AG04450 (cell line): ENCODE results near the gene TBPL2. TPM values are rescaled to one million over a fixed set of nuclear protein-coding genes. Genes with fewer than 3 reads are reported as not detected.

Experiments
- CTCF ChIA-PET: fragments of 300-600, 350-600 bp; formaldehyde crosslinking; extraction: SDS; loops from one replicate; lab custom pipeline; 2022; ENCODE audit warnings: antibody characterized with exemption, inconsistent platforms; lab: Charles Lee
- POLR2A ChIA-PET: fragments of 350-600 bp; formaldehyde crosslinking; extraction: SDS; loops from one replicate; lab custom pipeline; 2021; ENCODE audit warnings: antibody characterized with exemption, inconsistent platforms; lab: Yijun Ruan, JAX
- DNase-seq: peaks from one replicate; pipeline ENCODE4 v3.0.0-alpha.2; 2011; ENCODE audit warnings: low read depth, low spot score
- H3K27ac ChIP-seq: one replicate; pipeline ENCODE4 v1.5.1; 2012; ENCODE audit warnings: low read depth, low read length, control low read depth
- H3K27me3 ChIP-seq: one replicate; pipeline ENCODE4 v1.6.0; 2012; ENCODE audit warnings: low read length; ENCODE audit not compliant: control insufficient read depth, insufficient read depth
- H3K4me3 ChIP-seq: 2 replicates; pipeline ENCODE4 v1.5.1; 2011; ENCODE audit warnings: mild to moderate bottlenecking, low read depth, low read length, control low read depth
- H3K9me3 ChIP-seq: 2 replicates; pipeline ENCODE4 v1.5.1; 2012; ENCODE audit warnings: low read length; ENCODE audit not compliant: control insufficient read depth, insufficient read depth
- CTCF ChIP-seq: IDR thresholded peaks from 2 replicates; pipeline ENCODE4 v1.5.1; 2011; ENCODE audit warnings: low read depth, low read length, control low read depth, inconsistent platforms
- polyA plus RNA-seq: library from polyadenylated mRNA; depleted of rRNA; stranded (reverse); fragments of >200 nt; gene quantifications from 2 replicates; pipeline ENCODE4 v1.2.3, GENCODE V29; 2011

The TBPL2 gene
- polyA plus RNA-seq, 1 experiment: not detected

GRCh38 chr14:55450124-55450523 lies 9.7 kb upstream of the TBPL2 start:
- no peak for DNase-seq
- ChIA-PET CTCF (interaction anchor here (1.2 kb wide), 1 partner anchor 1037 kb away, joined by 3 read pairs; no protein-coding TSS in a partner anchor), POLR2A (no interaction called here)
- no peak overlapping the region for H3K4me3 ChIP-seq
- no peak overlapping the region for H3K27ac ChIP-seq
- TF ChIP-seq CTCF: no peak
- H3K27me3 ChIP-seq: no peaks in the 10 kb centered on the region
- no peaks in the 10 kb centered on the region for H3K9me3 ChIP-seq

DNA sequence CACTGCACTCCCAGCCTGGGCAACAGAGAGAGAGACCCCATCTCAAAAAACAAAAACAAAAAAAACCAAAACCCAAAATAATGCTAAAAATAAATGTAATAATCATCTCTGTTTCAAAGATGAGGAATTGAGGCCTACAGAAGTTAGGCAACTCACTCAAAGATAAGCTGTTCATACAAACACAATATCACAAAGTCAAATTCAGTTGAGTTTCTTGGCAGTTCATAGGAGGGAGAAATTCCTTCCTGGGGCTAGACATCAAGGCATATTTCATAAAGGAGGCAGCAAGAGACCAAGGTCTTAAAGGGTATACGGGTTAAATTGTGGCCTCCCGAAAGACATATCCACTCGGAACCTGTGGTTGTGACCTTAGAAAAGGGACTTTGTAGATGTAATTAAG lies 8.7 kb upstream of the TBPL2 start:
- DNase-seq: no peak
- Histone ChIP-seq H3K27me3 (no peaks in the 10 kb centered on the region), H3K9me3 (no peaks in the 10 kb centered on the region), H3K27ac (no peak overlapping the region), H3K4me3 (no peak overlapping the region)
- no peak for TF ChIP-seq CTCF
- ChIA-PET CTCF (interaction anchor here (0.6 kb wide), 1 partner anchor 20 kb away, joined by 3 read pairs; no protein-coding TSS in a partner anchor), POLR2A (no interaction called here)

GRCh38 chr14:55448141-55448614 lies 7.8 kb upstream of the TBPL2 start:
- Histone ChIP-seq H3K27me3 (no peaks in the 10 kb centered on the region), H3K27ac (peak overlapping the region; percentile 78), H3K9me3 (no peaks in the 10 kb centered on the region), H3K4me3 (no peak overlapping the region)
- ChIA-PET POLR2A (no interaction called here), CTCF (interaction anchor here (2.8 to 3.1 kb wide), 4 partner anchors 13 to 1039 kb away, joined by 9 to 68 read pairs (median 22); no protein-coding TSS in a partner anchor)
- DNase-seq: peak; percentile 89
- TF ChIP-seq CTCF: no peak

- CTCF ChIA-PET: interaction anchor here (0.6 to 3.2 kb wide), 105 partner anchors 7 to 1044 kb away, joined by 3 to 68 read pairs (median 6); partner anchors contain the start of genes DLGAP5 and KTN1
- Histone ChIP-seq H3K27ac (peak overlapping the region; percentile 55), H3K4me3 (no peak overlapping the region), H3K27me3 (no peaks in the 10 kb centered on the region), H3K9me3 (no peaks in the 10 kb centered on the region)
- peak; percentile 73 for DNase-seq
- POLR2A ChIA-PET: no interaction called here
- no peak for TF ChIP-seq CTCF
Observed at GRCh38 chr14:55446833-55447232, 6.4 kb upstream of the TBPL2 start.

DNA sequence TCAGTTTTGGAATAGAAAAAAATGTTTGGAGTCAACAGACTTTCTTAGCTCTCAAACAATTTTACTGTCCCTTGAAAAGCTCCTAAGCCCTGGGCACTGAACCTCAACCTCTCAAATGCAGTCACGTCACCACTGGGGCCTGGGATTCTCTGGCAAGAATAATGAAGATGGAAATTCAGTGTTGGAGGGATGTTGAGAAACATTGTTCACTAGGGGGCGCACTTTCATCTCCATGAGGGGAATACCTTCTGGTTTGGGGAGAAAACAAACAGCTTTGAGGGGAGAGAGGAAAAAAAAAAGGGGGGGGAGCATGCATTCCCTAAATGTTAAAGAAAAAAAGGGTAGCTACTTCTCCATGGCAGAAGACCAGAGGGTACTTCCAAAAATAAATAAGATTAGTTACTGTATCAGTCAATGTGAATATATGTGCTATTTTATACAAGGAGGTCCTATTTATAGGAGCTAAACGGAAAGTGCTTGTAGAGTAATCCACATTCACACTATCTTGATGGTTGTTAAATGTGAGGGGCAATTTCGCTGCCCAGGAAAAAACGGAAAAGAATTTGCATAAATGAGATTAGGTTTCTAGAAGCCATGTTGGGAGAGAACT lies 5.8 kb upstream of the TBPL2 start:
- peak; percentile 42 for DNase-seq
- H3K4me3 ChIP-seq: no peak overlapping the region
- CTCF ChIA-PET: interaction anchor here (0.5 to 3.2 kb wide), 115 partner anchors 8 to 1045 kb away, joined by 3 to 68 read pairs (median 5); partner anchors contain the start of genes DLGAP5, KTN1 and PELI2
- peak overlapping the region; percentile 55 for H3K27ac ChIP-seq
- peak; percentile 80 for TF ChIP-seq CTCF
- POLR2A ChIA-PET: no interaction called here
- H3K27me3 ChIP-seq: no peaks in the 10 kb centered on the region
- H3K9me3 ChIP-seq: no peaks in the 10 kb centered on the region
